HUES48 (cell line): ENCODE measurements around the gene FRAT1.
"Not testable (repeated sequence)": the region's sequence is repeated elsewhere in the genome, so short reads cannot be mapped to it uniquely, and the experiment has no call there.

Experiments
- H3K27ac ChIP-seq: one replicate; pipeline ENCODE4 v1.7.0; 2013; ENCODE audit warnings: low read depth, low read length, inconsistent platforms
- H3K27me3 ChIP-seq: 2 replicates; pipeline ENCODE4 v1.6.1; 2013; ENCODE audit warnings: mild to moderate bottlenecking, low read length; ENCODE audit not compliant: control insufficient read depth, insufficient read depth
- H3K36me3 ChIP-seq: 2 replicates; pipeline ENCODE4 v1.6.1; 2013; ENCODE audit warnings: low read length; ENCODE audit not compliant: control insufficient read depth, insufficient read depth
- H3K4me1 ChIP-seq: 2 replicates; pipeline ENCODE4 v1.6.1; 2013; ENCODE audit warnings: mild to moderate bottlenecking, low read length; ENCODE audit not compliant: control insufficient read depth, insufficient read depth
- H3K4me3 ChIP-seq: 2 replicates; pipeline ENCODE4 v1.5.1; 2013; ENCODE audit warnings: mild to moderate bottlenecking, low read depth, low read length
- H3K9ac ChIP-seq: 2 replicates; pipeline ENCODE4 v1.6.1; 2013; ENCODE audit warnings: mild to moderate bottlenecking, low read depth, low read length, moderate library complexity
- H3K9me3 ChIP-seq: 2 replicates; pipeline ENCODE4 v1.6.1; 2013; ENCODE audit warnings: low read length; ENCODE audit not compliant: control insufficient read depth, insufficient read depth

FRAT1 gene, protein sequence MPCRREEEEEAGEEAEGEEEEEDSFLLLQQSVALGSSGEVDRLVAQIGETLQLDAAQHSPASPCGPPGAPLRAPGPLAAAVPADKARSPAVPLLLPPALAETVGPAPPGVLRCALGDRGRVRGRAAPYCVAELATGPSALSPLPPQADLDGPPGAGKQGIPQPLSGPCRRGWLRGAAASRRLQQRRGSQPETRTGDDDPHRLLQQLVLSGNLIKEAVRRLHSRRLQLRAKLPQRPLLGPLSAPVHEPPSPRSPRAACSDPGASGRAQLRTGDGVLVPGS

DNA sequence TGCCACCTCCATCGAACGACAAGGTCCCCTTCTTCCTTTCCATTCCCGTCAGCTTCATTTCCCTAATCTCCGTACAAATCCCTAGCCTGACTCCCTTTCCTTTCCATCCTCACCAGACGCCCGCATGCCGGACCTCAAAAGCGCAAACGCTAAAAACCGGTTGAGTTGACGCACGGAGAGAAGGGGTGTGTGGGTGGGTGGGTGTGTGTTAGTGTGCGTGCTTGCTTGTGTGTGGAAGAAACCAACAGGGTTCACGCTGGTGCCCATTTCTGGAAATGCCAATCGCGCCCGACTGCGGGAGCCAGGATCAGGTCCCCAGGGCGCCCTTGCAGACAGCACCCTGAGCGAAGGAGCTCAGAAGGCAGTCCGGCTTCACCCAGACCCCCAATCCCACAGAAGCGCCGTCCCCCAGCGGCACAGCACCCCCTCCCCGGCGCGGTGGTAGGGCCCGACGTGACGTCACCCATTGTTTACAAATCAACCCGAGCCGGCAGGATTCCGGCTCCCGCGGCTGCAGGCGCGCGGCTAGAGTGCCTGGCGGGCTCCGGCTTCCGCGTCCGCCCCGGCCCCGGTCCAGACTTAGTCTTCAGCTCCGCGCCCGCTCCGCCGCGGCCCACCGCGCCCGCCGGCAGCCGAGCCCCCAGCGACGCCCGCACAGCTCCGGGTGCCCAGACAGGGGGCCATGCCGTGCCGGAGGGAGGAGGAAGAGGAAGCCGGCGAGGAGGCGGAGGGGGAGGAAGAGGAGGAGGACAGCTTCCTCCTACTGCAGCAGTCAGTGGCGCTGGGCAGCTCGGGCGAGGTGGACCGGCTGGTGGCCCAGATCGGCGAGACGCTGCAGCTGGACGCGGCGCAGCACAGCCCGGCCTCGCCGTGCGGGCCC, at the start of gene FRAT1:
Gene FRAT1 (plus strand): TSS at position 500 of the 880 bp plus-strand sequence. CDS start 183 bp downstream, at position 683.
- Histone ChIP-seq H3K4me3 (peak within 1 kb of the TSS; percentile 82), H3K27ac (peak within 1 kb of the TSS; percentile 98), H3K4me1 (peaks cover 22% of the 10 kb centered on the region), H3K9me3 (no peaks in the 10 kb centered on the region), H3K36me3 (no peaks in the 10 kb centered on the region), H3K9ac (peak within 1 kb of the TSS; percentile 99), H3K27me3 (peaks cover 28% of the 10 kb centered on the region)

DNA sequence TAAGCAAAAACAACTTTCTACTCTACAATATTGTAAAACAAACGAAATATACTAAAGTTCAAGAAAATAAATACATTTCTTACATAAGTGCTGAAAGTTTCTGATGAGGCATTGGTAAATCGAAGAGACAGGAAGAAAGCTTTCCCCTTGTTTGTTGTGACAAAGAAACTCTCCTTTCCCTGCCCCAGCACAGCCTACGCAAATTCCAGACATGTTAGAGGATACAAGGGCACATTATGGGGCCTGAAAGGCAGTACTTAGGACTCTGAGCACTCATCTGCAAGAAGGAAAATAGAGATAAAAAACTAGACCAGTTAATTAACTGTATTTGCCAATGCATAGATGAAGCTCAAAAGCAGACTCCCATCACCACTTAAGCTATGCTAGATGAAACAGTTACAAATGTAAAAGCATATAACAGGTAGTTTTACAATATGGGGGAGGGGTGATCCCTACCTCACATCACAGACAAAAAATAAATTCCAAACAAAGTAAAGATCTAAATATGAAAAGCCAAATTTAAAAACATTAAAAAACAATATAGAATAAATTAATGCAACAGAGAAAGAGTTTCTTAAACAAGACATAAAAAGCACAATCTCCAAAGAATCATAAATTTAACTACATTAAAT, 48.4 kb upstream of the FRAT1 start:
- H3K36me3 ChIP-seq: peaks cover 2% of the 10 kb centered on the region
- no peaks in the 10 kb centered on the region for H3K27me3 ChIP-seq
- H3K9ac ChIP-seq: no peak overlapping the region
- peaks cover 5% of the 10 kb centered on the region; the same call in 1 of the 2 replicates for H3K9me3 ChIP-seq
- peaks cover 14% of the 10 kb centered on the region for H3K4me1 ChIP-seq
- H3K4me3 ChIP-seq: no peak overlapping the region
- no peak overlapping the region for H3K27ac ChIP-seq

DNA sequence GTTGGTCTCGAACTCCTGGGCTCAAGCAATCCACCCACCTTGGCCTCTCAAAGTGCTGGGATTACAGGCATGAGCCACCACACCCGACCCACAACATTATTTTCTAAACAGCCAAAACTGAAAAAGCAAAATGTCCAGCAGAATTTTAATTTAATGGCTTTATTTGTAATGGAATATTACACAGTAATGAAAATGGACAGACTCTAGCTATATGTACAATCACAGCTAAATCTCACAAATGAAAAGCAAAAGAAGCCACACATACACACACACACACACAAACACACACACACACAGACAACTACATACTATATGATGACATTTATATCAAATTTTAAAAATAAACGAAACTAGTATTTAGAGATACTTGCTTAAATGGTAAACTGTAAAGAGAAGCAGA, 45.4 kb upstream of the FRAT1 start:
- no peak overlapping the region for H3K9ac ChIP-seq
- H3K4me1 ChIP-seq: 0 out of 2 replicates have a peak, but pooled peaks cover under 1% of the 10 kb centered on the region
- H3K4me3 ChIP-seq: no peak overlapping the region

DNA sequence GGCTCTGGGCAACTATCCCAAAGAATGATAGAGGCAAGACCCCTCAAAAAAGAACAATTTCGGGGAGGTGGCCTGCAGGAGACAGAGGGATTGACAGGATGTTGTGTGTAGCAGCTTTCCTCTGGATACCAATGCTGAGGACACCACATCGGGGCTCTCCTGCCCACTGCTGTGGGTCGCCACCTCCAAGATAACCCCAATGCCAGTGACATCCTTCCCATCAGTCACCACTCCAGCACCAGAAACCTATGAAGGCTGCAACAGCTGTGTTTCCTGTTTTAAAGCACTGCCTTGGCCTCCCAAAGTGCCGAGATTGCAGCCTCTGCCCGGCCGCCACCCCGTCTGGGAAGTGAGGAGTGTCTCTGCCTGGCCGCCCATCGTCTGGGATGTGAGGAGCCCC, 44.2 kb upstream of the FRAT1 start:
- Histone ChIP-seq H3K27ac (no peak overlapping the region), H3K4me1 (no peaks in the 10 kb centered on the region), H3K4me3 (no peak overlapping the region), H3K36me3 (no peaks in the 10 kb centered on the region), H3K9ac (no peak overlapping the region), H3K9me3 (peaks cover 5% of the 10 kb centered on the region; the same call in 1 of the 2 replicates), H3K27me3 (no peaks in the 10 kb centered on the region)

More for the DNA sequence above, 45.4 kb upstream of the FRAT1 start:
- no peaks in the 10 kb centered on the region for H3K36me3 ChIP-seq
- no peaks in the 10 kb centered on the region for H3K27me3 ChIP-seq
- H3K27ac ChIP-seq: no peak overlapping the region
- peaks cover 5% of the 10 kb centered on the region; the same call in 1 of the 2 replicates for H3K9me3 ChIP-seq

DNA sequence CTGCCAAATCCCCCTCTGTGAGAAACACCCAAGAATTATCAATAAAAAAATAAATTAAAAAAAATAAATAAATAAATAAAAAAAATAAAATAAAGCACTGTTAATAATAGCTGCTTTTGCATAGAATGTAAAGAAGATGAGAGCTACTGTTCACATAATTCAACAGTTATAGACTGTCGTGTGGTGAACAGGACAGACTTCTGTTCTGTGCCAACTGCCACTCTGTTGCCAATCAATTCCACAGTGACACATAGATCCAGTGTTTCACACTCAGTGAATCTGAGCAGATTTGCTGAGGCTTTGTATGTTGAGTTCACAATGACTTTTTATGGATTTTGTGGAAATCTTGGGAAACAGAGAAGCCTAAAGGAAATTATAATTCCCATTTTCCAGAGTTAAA, 41.5 kb upstream of the FRAT1 start:
- no peak overlapping the region for H3K9ac ChIP-seq
- no peak overlapping the region for H3K27ac ChIP-seq
- no peaks in the 10 kb centered on the region for H3K9me3 ChIP-seq
- no peaks in the 10 kb centered on the region for H3K36me3 ChIP-seq
- no peaks in the 10 kb centered on the region for H3K4me1 ChIP-seq
- no peaks in the 10 kb centered on the region for H3K27me3 ChIP-seq
- no peak overlapping the region for H3K4me3 ChIP-seq

DNA sequence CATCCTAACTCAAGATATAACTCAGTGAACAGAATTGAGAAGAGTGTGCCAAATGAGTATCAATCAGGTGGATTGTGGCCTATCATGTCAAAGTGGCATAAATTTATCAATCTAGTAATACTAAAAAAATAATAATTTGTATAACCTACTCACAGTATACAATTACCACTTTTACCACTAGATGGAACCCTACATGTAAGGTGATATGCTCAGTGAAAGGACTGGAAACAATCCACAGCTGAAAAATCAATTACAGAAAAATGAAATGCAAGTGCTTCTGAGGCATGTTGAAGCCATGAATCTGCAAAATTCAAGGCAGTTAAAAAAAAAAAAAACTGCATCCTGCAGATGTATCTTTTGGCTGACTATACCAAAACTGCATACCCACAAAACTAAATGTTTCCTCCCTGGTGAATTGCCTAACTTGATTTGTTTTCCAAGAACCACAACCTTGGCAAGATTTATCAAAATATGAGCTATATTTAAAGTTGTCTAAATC, 40.5 kb upstream of the FRAT1 start:
- Histone ChIP-seq H3K9me3 (no peaks in the 10 kb centered on the region), H3K4me3 (no peak overlapping the region), H3K36me3 (no peaks in the 10 kb centered on the region), H3K27ac (no peak overlapping the region), H3K27me3 (no peaks in the 10 kb centered on the region), H3K9ac (no peak overlapping the region), H3K4me1 (no peaks in the 10 kb centered on the region)

DNA sequence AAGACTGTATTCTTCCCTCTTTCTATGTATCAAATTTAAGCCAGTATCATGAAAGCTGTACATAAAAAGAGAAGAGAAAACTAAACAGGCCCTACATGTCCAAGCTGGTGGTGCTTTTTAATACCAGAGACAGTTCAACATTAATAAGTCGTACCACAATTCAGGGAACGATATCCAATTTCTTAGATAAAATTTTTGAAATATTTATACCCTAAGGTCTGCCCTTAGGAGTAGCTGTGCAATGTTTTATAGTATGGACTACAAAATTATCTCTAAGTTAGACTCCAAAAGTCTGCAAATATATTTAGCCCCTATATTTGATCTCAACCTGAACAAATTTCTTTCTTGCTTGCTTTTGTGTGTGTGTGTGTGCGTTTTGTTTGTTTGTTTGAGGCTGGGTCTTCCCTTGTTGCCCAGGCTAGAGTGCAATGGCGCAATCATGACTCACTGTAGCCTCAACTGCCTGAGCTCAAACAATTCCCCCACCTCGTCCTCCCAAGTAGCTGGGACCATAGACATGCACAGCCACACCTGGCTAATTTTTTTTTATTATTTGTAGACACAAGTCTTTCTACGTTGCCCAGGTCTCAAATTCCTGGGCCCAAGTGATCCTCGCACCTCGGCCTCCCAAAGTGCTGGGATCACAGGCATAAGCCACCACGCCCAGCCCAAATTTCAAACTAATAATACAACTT, 39.8 kb upstream of the FRAT1 start:
- Histone ChIP-seq H3K27me3 (no peaks in the 10 kb centered on the region), H3K9me3 (no peaks in the 10 kb centered on the region), H3K4me3 (no peak overlapping the region), H3K27ac (no peak overlapping the region), H3K9ac (no peak overlapping the region), H3K36me3 (no peaks in the 10 kb centered on the region), H3K4me1 (no peaks in the 10 kb centered on the region)

DNA sequence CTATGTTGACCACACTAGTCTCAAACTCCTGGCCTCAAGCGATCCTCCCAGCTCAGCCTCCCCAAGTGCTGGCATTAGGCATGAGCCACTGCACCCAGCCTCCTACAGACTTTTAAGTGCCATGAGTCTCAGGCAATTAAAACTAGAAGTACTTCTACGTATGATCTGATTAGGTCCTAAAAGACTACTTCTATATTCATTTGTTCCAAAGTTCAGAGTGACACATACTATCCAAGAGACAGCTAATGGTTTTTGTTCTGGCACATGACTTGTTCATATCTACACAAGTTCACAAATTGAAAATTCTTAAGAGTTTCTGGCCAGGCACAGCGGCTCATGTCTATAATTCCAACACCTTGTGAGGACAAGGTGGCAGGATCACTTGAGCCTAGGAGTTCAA, 38.3 kb upstream of the FRAT1 start:
- Histone ChIP-seq H3K4me1 (no peaks in the 10 kb centered on the region), H3K27ac (no peak overlapping the region), H3K27me3 (no peaks in the 10 kb centered on the region), H3K36me3 (no peaks in the 10 kb centered on the region), H3K4me3 (no peak overlapping the region), H3K9ac (no peak overlapping the region), H3K9me3 (no peaks in the 10 kb centered on the region)

DNA sequence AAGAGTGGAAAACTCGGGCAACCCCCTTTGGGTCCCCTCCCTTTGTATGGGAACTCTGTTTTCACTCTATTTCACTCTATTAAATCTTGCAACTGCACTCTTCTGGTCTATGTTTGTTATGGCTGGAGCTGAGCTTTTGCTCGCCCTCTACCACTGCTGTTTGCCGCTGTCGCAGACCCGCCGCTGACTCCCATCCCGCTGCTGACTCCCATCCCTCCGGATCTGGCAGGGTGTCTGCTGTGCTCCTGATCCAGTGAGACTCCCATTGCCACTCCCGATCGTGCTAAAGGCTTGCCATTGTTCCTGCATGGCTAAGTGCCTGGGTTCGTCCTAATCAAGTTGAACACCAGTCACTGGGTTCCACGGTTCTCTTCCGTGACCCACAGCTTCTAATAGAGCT, 29.0 kb upstream of the FRAT1 start:
- H3K4me3 ChIP-seq, H3K27ac ChIP-seq: not testable (repeated sequence)
- peaks cover 13% of the 10 kb centered on the region for H3K36me3 ChIP-seq

DNA sequence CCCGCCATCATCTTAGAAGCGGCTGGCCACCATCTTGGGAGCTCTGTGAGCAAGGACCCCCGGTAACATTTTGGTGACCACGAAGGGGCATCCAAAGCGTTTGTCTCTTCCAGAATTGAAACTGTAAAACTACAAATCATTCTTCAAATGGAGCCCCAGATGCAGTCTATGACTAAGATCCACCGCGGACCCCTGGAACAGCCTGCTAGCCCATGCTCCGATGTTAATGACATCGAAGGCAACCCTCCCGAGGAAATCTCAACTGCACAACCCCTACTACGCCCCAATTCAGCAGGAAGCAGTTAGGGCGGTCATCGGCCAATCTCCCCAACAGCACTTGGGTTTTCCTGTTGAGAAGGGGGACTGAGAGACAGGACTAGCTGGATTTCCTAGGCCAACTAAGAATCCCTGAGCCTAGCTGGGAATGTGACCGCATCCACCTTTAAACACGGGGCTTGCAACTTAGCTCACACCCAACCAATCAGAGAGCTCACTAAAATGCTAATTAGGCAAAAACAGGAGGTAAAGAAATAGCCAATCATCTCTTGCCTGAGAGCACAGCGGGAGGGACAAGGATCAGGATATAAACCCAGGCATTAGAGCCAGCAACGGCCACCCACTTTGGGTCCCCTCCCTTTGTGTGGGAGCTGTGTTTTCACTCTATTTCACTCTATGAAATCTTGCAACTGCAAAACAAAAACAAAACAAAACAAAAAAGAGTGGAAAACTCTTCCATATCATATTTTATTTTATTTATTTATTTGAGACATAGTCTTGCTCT, 28.3 kb upstream of the FRAT1 start:
- not testable (repeated sequence) for H3K9ac ChIP-seq, H3K27ac ChIP-seq

More for the DNA sequence above, 29.0 kb upstream of the FRAT1 start:
- H3K27me3 ChIP-seq, H3K9ac ChIP-seq, H3K4me1 ChIP-seq, H3K9me3 ChIP-seq: not testable (repeated sequence)

More for the DNA sequence above, 28.3 kb upstream of the FRAT1 start:
- peaks cover 13% of the 10 kb centered on the region for H3K36me3 ChIP-seq
- H3K9me3 ChIP-seq, H3K4me3 ChIP-seq, H3K27me3 ChIP-seq, H3K4me1 ChIP-seq: not testable (repeated sequence)
